Adrenal gland (tissue), 12 donors: Measurements from ENCODE around the gene CEP164. TPM values are rescaled to one million over a fixed set of nuclear protein-coding genes. Genes with fewer than 3 reads are reported as not detected.

Experiments used
- DNase-seq, 7 donors: peaks; one replicate each; pipeline ENCODE4 v3.0.0-alpha.2; 2019 to 2020
- H3K27ac ChIP-seq, 5 donors: fragments of 200-600 bp; sonication (generic) in 4 of 5; 1 replicate in 3 of 5; 2 replicates in 2 of 5; pipeline versions ENCODE4 v1.5.1 to v1.8.0; 2016 to 2020; ENCODE audit warnings: mild to moderate bottlenecking in 1 of 5
- H3K27me3 ChIP-seq: fragments of 200-600 bp; 2 replicates; pipeline ENCODE4 v1.8.0; 2021
- H3K36me3 ChIP-seq, 2 donors: fragments of 200-600 bp; replicated peaks in 1 of 2; 1 replicate in 1 of 2; 2 replicates in 1 of 2; pipeline versions ENCODE4 v1.5.1 to v1.8.0; 2018 to 2022
- H3K4me1 ChIP-seq, 2 donors: fragments of 200-600 bp; replicated peaks in 1 of 2; 1 replicate in 1 of 2; 2 replicates in 1 of 2; pipeline versions ENCODE4 v1.5.1 to v1.8.0; 2018 to 2021
- H3K4me3 ChIP-seq, 4 donors: fragments of 200-600 bp; sonication (generic) in 3 of 4; one replicate each; pipeline ENCODE4 v1.5.1; 2016 to 2018
- H3K9me3 ChIP-seq, 3 donors: fragments of 200-600 bp; sonication (generic) in 1 of 3; replicated peaks in 1 of 3; 1 replicate in 2 of 3; 2 replicates in 1 of 3; pipeline versions ENCODE4 v1.5.1 to v1.8.0; 2016 to 2021
- CTCF ChIP-seq, 6 experiments: fragments of 450-650 bp in 4 of 6; fragments of 200-600 bp in 2 of 6; sonication (generic) in 1 of 6; IDR thresholded peaks; 1 replicate in 5 of 6; 2 replicates in 1 of 6; pipeline versions ENCODE4 v1.5.1 to v1.8.0; 2016 to 2021; ENCODE audit warnings: antibody characterized with exemption in 6 of 6, mild to moderate bottlenecking in 2 of 6, moderate library complexity in 1 of 6
- POLR2A ChIP-seq, 2 donors: fragments of 450-650 bp; IDR thresholded peaks; one replicate each; pipeline ENCODE4 v1.6.1; 2017; ENCODE audit warnings: antibody characterized with exemption in 2 of 2, mild to moderate bottlenecking in 2 of 2, moderate library complexity in 1 of 2
- WGBS, 4 donors: extraction: QIAGEN DNeasy Blood & Tissue Kit in 2 of 4; methylation state at CpG; one replicate each; pipeline versions ENCODE4 v1.1.5 to v1.1.7; 2013 to 2017; 5-methylcytosine and 5-hydroxymethylcytosine counted together
- intact Hi-C, 2 donors: fragments of 100-400 bp; cut with DNase I; formaldehyde crosslinking; loops; one replicate each; pipeline versions ENCODE4 v1.14.1 to v1.15.0; 2022 to 2023
- polyA plus RNA-seq, 3 donors: library from polyadenylated mRNA; stranded (reverse); fragments of 200-250 nt in 2 of 3; fragments of 350-450 nt in 1 of 3; fragmentation: Illumina TruSeq in 1 of 3; extraction: RNeasy Lipid Tissue Mini Kit (QIAGEN cat#74804) in 1 of 3; gene quantifications; one replicate each; pipeline ENCODE4 v1.2.3, GENCODE V29; 2013 to 2014
- total RNA-seq, 9 donors: library from RNA; depleted of rRNA in 4 of 9; stranded (reverse); fragments of >200 nt in 4 of 9; fragments of 120-200 nt in 1 of 9; fragmentation: NEBNext Ultra II Directional in 1 of 9; extraction: Animal tissue kit (Norgen Biotek cat#: 25700) in 1 of 9; gene quantifications; one replicate each; pipeline versions ENCODE4 v1.1.0 to v1.2.4, GENCODE V29; 2013 to 2023
- donor health status: healthy with polysubstance abuse.
- donor health status: Bipolar disorder and iron deficiency.
- donor health status: DM: yes; HTN: yes; CAD: no.
- donor health status: DM: no; HTN: no; CAD: no.
- donor health status: DM: no; HTN: no; CAD: no.
- donor health status: DM: yes; HTN: yes; CAD: no.

Gene CEP164
- total and polyA plus RNA-seq, 12 donors: 10.6 to 82.9 (median 24.1) TPM

DNA sequence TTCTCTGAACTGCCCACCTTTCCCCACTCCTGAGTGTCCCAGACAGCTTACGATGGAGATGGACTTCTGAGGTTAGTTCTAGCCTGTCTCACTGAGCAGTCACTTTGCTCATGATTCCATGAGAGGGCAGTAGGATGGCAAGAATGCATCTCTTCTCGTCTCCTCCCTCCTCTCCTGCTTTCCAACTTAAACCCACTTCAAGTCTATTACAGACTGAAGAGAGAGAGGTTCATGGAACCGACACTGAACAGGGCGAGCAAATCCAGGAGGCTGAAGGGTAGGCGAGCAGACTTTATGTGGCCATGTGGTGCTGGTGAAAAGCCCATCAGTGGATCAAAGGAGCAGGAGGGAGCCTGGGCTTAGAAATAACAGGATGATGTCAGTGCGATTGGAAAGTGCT, 38.6 kb downstream of the CEP164 start:
- Histone ChIP-seq H3K4me1 (no peaks in the 10 kb centered on the region), H3K4me3 (no peak overlapping the region), H3K36me3 (peaks cover 0 to 51% of the 10 kb centered on the region in 2 donors), H3K9me3 (no peaks in the 10 kb centered on the region), H3K27me3 (no peaks in the 10 kb centered on the region), H3K27ac (no peak overlapping the region)
- TF ChIP-seq POLR2A (IDR thresholded peaks at IDR 0.05) (no peak), CTCF (IDR thresholded peaks at IDR 0.05) (no peak)
- DNase-seq: no peak
- intact Hi-C loops: no loop called here
- WGBS, 4 donors: 87 to 95% (median 90%) methylated on average over 6 of the region's 6 CpGs

DNA sequence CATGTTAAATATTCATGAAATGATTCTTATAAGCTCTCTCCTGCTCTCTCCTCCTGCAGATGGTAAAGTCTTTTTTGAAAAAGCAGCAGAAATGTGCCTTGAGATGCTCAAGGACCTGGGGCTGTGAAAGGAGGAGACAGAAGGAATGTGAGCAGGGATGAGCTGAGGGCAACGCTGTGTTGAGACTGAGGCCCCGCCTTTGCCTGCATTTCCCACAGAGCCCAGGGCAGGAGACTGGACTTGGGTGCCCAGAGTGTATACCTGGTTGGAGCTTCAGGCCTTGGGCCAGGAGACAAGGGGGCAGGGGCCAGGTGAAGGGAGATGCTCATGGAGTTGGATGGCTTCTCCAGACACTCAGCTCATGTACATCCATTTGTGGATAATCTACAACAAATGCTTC, 39.2 kb downstream of the CEP164 start:
- no peak for DNase-seq

DNA sequence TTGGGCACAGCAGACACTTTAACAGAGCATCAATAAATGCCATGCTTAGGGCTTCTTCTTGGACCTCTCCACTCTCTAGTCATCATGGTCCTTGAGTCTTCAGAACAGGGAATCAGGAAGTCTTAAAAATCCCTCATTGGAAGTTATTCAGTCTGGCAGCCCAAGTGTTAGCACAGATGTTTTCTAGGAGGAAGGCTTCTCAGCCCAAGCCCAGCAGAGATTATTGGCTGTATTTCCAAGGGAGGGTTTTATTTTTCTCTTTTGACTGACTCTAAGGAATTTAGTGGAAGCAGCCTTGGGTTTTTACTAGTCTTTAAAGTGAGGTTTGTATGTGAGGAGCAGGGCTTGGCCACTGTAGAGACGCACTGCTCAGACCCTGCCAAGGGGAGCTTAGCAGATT, 41.9 kb downstream of the CEP164 start:
- DNase-seq: no peak
- Histone ChIP-seq H3K4me3 (no peak overlapping the region), H3K9me3 (no peaks in the 10 kb centered on the region), H3K4me1 (no peaks in the 10 kb centered on the region), H3K36me3 (peaks cover 0 to 32% of the 10 kb centered on the region in 2 donors), H3K27me3 (no peaks in the 10 kb centered on the region), H3K27ac (no peak overlapping the region)
- 96 to 100% (median 100%) methylated on average over 1 of the region's 1 CpG for WGBS, 4 donors
- TF ChIP-seq POLR2A (IDR thresholded peaks at IDR 0.05) (no peak), CTCF (IDR thresholded peaks at IDR 0.05) (no peak)
- intact Hi-C loops: no loop called here

More for the DNA sequence above, 39.2 kb downstream of the CEP164 start:
- no peak overlapping the region for H3K27ac ChIP-seq
- H3K4me1 ChIP-seq: no peaks in the 10 kb centered on the region
- 85 to 97% (median 88%) methylated on average over 2 of the region's 2 CpGs for WGBS, 4 donors
- TF ChIP-seq POLR2A (IDR thresholded peaks at IDR 0.05) (no peak), CTCF (IDR thresholded peaks at IDR 0.05) (no peak)
- no peaks in the 10 kb centered on the region for H3K9me3 ChIP-seq
- no peak overlapping the region for H3K4me3 ChIP-seq
- intact Hi-C loops: no loop called here
- no peaks in the 10 kb centered on the region for H3K27me3 ChIP-seq
- peaks cover 0 to 53% of the 10 kb centered on the region in 2 donors for H3K36me3 ChIP-seq

GRCh38 chr11:117371453-117371852, 43.8 kb downstream of the CEP164 start:
- peaks cover 0 to 34% of the 10 kb centered on the region in 2 donors for H3K36me3 ChIP-seq
- H3K4me1 ChIP-seq: no peaks in the 10 kb centered on the region
- DNase-seq: no peak
- H3K4me3 ChIP-seq: no peak overlapping the region
- intact Hi-C loops: no loop called here
- TF ChIP-seq CTCF (IDR thresholded peaks at IDR 0.05): no peak
- TF ChIP-seq POLR2A (IDR thresholded peaks at IDR 0.05): no peak
- H3K9me3 ChIP-seq: no peaks in the 10 kb centered on the region
- no peaks in the 10 kb centered on the region for H3K27me3 ChIP-seq
- no peak overlapping the region for H3K27ac ChIP-seq
- WGBS, 4 donors: 83 to 92% (median 90%) methylated on average over 3 to 4 of the region's 4 CpGs
